Medulla oblongata (tissue), 1 donor: ENCODE measurements around the gene RBP2.
A peak's percentile ranks its signal among the peaks of the same experiment; 100 is the strongest.

Experiments used
- DNase-seq: peaks from one replicate; pipeline ENCODE4 v3.0.0-alpha.2; 2015; ENCODE audit errors: extremely low spot score

Gene RBP2

DNA sequence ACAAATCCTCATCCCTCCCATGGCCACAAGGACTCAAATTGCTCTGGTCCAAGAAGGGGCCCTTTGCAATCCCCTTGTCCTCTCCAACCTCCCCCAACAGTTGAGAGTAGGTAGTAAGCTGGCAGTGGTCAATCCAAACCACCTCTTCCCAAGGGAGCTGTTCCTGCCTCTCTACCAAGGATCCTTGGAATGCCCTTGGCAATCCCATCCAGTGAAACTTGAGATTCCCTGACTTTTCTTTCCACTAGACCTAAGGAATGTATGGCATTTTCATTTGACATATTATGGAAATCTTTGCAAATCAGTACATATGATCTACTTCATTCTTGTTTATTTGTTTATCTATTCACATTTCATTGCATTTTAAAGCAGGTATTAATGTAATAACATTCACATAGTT, 4.8 kb upstream of the RBP2 start:
- no peak for DNase-seq

DNA sequence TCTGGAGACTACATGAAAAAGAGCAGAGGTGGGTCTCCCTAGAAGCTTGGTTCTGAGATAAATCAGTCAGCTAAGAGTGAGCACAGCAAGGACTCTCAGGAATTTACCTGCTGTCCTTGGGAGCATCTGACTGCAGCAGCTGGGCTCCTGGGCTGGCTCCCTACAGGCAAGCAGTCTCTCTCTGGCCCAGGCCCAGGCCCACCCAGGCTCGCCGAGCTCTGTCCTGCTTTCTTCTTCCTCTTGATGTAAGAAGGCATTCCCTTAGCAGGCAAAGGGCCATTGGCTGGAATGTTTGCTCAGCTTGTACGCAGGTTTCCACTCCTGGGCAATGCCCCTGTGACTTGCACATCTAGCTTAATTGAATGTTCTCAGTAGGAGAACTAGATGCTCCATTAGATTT, 4.3 kb upstream of the RBP2 start:
- DNase-seq: no peak

DNA sequence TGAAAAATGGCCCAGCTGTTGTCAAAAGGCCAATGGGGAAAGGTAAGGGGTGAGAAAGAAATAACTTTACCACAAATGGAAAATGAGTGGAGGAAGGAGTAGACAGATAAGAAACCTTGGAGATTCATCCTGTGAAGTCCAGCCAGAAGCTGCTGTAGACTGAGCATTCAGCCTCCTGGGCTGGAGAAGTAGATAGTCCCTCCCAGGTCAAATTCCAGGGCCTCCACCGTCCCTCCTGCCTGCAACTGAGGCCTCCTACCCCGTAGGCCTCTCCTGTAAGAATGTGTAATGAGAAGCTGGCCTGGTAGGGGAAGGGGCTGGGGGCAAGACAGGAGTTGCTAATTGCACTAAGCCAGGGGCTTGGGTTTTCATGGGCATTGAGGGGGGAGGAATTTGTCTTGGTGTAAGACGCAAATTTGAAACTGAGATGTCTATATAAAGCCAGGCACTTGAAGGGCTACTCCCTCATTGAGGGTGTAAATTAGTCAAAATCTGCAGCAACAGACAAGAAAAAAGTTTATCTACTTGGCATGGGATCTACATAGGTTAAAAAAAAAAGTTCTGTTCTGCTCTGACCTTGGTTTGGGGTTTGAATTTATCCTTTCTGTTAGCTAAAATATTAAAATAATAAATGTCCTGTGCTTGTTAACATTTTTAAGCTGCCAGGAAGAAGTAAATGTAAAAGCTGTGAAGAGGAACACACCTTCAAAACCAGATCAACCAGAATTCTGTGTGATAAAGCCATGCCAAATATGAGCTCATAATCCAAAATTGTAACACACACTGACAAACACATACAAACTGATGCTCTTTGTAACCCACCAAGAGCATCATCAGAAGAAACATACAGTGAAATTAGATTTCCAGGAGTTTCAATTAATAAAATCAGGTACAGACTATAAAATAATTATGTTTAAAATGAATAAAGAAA, 1.7 kb upstream of the RBP2 start:
- no peak for DNase-seq

DNA sequence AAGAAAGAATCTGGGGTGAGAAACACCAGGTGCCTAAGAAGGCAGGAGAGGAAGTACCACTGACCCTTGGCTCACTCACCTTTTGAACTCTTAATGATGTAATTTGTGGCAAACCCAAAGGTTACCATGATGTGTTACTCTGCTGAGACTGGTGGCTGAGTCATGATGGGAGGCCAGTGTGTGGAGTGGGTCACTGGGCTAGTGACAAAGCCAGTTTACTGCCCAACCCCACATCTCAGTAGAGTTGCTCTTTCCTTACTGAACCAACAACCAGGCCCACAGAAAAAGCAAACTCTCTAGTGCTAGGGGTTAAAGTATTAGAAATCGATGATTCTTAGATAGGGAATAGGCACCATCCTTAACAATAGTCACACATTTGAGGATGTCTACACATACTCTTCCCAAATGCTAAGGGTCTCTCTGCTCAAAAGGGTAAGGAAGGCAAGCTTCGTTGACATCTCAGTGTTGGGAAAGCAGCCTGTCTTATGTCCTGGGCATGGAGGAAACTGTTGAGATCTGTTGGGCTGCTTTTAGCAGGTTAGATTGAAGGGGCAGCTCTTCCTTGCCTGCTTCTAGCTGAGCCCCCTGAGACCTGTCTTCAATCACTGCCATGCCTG, 3.1 kb downstream of the RBP2 start:
- DNase-seq: no peak

DNA sequence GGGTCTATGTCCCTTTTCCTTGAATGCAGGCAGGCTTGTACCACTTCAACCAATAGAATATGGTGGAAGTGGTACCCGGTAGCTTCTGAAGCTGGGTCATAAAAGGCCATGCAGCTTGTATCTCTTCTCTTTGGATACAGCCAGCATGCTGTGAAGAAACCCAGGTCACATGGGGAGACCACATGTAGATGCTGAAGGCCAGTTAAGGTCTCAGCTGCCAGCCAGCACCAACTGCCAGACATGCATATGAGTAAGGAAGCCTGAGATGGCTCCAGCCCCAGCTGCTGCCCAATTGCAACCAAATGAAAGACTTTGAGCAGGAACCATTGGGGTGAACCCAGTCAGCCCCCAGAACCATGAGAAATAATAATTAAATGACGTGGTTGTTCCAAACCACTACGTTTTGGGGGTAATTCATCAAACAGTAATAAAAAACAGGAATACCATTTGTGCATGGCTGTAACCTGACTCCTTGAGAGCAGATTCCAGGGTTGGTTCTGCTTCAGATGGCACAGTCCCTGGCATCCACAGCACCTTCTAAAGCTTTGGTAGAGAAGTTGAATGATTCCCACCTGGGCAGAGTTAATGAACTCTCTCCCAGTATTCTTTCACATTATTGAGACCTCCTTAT, 3.8 kb downstream of the RBP2 start:
- DNase-seq: no peak

DNA sequence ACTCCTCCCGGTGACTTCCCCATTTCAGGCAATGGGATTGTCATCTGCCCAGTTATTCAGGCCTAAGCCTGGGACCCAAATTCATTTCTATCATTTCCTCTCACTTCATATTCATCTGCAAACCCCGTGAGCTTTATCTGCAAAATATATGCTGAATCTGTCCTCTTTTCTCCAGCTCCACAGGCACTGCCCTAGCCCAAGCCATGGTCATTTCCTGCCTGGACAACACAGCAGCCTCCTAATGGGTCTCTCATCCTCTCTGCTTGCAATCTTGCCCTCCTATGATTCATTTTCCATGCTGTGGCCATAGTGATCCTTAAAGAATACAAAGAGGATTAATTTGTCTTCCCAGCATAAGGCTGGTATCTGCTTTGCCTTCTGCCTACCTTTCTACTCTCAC, 6.1 kb downstream of the RBP2 start:
- no peak for DNase-seq

DNA sequence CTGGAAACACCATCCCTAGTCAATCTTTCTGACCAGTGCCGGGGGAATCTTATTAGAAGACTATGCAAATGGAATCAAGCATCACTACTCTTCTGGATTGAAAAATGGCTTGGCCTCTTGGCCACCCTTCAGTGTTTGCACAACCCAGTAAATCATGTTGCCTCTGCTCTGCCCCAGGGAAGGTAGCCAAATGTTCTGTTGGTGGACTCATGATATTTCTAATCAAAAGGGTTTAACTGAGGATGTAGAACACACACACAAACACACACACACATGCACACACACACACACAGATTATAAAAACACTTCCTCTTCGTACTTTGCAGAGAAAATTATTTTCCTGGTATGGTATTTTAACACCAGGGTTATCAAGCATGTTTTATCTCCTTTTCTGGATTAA, 7.9 kb downstream of the RBP2 start:
- DNase-seq: no peak

DNA sequence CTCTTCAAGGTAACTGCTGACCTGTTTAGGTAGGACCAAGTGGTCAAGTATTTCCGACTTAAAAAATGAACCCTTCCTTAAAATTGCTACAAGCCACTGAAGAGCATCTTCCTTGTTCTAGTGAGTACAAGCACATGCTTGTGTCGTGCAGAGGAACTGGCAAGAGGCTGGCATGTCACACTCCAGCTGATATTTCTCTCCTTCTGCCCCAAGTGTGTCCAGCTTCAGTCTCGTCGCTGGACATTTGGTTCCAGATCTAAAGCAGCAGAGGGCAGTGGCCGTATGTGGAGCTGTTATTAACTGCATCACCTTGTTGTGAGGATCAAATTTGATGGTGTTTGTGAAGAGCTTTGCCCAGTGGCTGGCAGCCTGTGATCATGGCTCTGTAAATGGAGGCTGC, 10.0 kb downstream of the RBP2 start:
- DNase-seq: no peak

DNA sequence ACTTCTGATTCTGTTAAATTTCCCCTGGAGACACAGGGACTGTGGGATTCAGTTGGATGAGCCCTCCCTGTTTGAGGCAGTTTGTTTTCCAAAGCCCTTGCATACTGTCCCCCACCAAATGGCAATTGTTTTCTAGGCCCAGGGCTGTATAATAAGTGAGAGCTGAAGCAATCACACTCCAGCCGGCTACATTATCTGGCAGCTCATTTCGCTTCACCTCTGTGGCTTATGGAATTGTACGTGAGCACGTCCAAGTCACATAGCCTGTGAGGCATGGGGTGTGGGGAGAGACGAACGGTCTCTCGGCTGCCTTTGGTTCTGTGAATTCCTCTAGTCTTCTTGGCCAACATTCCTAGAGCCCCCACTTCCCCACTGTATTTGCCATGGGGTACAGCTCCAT, 10.7 kb downstream of the RBP2 start:
- DNase-seq: no peak

DNA sequence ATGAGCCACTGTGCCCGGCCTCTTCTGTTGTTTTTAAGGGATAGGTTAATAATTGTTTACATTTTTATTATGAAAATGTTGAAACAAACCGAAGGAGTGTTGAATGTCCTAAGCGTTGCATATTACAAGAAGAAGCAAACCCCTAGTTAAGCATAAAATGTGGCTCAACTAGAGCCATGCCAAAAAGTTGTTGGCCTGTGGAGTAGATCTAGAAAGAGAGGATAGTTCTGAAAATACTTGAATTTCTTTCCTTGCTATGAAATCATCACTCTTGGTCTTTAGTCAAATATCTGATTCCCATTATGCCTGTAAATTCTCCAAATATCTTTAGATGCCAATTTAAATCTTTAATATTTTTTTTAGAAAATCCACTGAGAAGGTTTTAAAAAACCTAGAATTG, 12.8 kb downstream of the RBP2 start:
- DNase-seq: no peak

DNA sequence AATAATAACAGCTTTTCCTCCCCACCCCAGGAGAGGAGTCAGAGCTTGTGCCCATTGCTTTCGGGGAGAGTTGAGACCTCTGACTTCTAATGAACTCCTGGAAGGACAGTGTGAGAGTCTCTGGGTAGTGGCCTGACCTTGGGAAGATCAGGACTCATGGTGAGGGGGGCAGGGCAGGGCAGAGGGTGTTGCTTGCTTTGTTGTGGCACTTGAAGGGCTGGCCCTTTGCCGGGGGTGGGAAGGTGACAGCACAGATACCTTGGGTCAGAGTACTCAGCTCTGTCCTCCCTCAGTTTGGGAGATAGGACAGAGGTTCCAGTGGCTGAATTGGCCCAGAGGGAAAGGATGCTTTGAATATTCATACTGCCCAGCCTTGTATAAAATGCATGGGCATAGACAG, 15.8 kb downstream of the RBP2 start:
- no peak for DNase-seq

DNA sequence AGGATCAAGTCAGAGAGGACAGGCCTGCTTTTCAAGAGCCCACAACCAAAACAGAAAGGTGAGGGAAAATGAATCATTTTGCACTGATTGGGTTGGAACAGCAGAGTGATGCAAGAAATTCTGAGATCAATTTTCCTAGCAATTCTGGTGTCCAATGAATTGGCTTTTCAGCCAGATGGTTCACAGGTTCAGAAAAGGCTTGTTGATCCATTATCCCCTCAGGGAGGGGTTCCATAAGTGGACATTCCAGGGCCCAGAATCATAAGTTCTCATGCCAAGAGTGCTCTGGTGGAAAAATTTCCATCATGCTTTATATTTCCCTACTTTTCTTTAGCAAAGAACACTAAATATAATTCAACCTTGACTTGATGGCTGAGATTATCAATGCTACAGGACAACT, 16.2 kb downstream of the RBP2 start:
- DNase-seq: no peak

DNA sequence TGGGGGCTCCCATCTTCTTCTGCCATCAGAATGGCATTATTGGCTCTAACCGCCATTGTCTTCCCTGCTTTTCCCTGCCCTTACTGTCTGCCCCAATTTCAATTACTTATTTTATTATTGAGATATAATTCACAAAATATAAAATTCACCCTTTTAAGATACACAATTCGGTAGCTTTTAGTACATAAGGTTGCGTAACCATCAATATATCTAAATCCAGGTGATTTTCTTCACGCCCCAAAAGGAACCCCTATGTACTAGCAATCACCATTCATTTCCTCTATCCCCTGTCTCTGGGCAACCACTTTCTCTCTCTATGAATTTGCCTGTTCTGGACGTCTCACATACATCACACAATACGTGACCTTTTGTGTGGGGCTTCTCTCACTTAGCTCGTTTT, 18.0 kb downstream of the RBP2 start:
- DNase-seq: no peak

DNA sequence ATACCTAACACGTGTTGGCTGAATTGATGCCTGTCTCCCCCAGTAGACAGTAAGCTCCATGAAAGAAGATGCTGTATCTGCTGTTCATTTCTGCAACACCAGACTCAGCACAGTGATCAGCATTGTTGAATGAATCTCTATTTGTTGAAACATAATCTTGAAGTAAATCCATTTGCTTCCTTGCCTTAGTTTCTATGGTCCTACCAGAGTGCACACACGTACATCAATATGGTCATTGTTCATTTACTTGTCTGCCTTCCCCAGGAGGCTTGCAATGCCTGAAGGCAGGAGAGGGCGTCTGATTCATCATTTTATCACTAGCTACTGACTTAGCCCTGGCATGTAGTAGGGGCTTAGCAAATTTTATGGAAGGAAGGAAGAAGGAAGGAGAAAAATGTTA, 19.2 kb downstream of the RBP2 start:
- DNase-seq: no peak

DNA sequence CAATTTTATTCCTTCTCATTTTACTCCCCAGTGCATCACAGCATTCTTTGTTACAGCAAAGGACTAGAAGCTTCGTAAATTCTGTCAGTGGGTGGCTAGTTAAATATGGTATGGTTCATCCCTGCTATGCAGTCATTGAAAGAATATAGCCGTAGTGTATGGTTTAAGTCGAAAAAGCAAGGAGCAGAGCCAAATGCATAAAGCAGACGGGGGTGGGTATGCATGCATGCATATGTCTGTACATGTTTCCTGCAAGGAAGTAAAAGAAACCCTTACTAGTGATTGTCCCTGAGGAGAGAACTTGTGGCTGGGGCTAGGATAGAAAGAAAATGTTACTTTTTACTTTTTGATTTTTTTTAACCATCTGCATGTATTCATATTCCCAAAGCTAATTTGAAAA, 19.9 kb downstream of the RBP2 start:
- DNase-seq: no peak

DNA sequence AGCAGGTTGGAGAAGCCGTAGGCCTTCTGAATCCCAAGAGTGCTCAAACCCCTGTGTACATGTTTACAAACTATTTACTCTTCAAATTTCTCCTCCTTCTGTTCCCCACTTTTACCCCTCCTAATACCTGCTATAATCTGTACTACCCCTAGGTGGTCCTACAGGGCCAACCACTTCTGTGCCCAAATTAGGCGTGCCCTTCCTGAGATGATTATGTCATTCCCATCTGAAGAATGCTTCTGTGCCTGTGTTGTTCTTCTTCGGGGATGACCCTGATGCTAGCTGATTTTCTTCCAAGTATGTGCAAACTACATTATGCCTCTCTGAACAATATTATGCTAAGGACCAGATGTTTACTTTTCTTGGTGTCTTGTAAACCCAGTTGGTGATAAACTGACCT, 20.5 kb downstream of the RBP2 start:
- DNase-seq: no peak

DNA sequence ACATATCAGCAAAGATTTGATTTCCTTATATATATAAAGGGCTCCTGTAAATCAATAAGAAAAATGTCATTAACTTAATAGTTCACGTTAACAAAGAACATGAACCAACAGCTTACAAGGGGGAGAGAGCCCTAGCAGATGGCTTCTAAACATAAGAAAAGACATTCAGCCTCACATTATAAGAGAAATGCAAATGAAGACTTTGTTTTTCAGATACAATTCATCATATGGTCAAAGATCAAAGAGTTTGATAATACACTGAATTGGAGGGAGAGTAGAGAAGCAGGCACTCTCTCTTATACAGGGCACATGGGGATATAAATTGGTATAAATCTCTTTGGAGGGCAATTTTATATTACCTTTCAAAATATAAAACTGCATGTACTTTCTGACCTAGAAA, 21.1 kb downstream of the RBP2 start:
- no peak for DNase-seq

DNA sequence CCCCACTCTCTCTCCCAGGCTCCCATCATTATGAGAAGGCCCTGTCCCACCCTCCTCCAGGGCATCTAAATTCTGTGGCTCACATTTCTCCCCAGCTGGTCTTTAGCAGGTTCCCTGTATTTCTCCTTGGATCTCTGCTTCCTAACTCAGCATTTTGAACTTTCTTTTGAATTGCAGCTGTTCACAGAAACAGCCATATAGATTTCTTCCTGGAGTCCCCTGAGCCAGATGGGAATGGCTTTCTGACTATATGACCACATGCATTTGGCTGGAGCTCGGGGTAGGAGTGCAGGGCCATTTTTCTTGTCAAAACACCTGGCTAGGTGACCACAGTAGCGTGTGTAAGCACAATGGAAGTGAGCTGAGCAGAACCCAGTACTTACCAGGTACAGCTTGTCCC, 22.0 kb downstream of the RBP2 start:
- no peak for DNase-seq

DNA sequence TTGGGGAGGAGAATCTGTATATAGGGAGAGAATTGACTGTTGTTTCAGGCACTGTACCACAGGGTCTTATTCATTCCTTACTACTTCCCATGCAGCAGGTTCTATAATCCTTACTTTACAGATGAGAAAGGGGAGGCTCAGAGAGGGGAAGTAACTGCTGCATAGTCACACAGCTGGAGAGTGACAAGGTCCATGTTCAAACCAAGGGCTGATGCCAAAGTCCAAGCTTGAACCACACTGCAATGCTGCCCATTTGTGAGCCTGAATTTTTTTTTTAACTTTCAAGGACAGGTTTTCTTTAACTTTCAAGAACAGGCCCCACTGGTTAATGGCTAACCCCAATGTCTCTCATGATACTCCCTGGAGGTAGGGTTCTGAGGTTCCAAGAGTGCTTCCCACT, 26.2 kb downstream of the RBP2 start:
- DNase-seq: no peak

DNA sequence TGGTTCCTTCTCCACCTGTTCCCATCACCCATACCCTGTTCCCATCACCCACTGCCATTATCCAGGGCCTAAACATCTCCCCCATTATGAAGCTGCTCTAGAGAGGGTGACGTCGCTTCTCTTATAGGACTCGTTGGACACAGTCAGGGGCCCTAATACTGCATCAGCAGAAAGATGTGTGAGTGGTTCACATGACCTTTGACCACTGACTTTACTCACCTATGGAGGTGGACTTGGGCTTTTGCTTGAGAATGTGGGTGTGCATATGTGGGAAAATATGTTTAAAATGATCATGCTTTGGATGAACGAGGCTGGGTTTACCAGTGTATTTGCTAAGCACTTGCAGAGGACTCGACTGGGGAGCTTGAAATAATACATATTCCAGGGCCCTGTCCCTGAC, 26.8 kb downstream of the RBP2 start:
- no peak for DNase-seq

DNA sequence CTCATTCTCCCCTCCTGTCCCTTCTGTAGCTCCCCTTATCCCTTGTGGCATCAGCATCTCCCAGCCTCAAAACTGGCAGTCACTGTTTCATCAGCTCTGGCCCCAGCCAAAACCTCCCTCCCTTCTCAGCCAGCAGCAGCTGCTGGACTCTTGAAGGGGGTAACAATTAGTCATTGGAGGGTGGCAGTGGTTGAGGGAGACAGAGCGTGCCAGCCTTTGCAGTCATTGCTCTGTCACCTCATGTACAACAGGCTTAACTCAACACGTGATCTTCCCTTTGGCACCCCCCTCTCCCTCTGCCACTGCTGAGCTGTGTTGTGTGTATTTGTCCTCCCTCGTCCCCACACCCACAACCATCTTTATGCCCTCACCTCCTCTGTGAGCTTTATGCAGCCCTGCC, 28.2 kb downstream of the RBP2 start:
- DNase-seq: peak; percentile 77

DNA sequence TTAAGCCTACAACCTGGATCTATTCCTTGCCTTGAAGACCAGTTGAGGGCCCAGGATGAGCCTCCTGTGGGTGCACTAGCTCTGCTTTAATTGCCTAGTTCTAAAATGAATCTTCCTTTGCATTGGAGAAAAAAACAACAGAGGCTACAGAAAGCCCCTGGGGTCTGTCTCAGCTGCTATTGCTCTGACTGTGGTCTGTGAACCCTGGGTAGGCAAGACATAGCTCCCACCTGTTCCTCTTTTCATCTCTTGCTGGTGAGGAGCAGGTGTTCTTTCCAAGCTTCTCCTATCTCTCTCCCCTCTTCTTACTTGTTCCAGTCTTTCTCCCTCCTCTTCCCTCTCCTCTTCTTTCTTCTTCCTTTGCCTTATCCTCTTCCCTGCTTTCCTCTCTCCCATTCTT, 28.8 kb downstream of the RBP2 start:
- DNase-seq: no peak

DNA sequence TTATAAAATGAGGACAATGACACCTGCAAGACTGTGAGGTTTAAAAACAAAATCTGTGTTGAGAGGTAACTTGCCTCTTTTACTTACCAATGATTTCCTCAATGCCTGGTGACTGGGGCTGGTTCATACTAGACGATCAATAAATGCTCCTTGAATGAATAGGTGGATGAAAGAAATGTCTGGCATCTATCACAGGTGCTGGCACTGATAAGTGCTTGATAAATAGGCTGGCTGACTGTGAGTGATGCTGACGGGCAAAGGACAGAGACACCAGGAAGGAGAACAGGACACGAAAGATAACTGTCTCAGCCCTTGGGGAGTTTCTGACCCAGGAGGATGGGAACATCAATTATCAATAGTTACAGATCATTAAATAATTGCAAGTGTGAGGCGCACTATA, 31.9 kb downstream of the RBP2 start:
- no peak for DNase-seq
